Lower lobe of right lung (tissue), 2 donors: ENCODE measurements around the gene GRHL1. TPM values are rescaled to one million over a fixed set of nuclear protein-coding genes. Genes with fewer than 3 reads are reported as not detected.

Source experiments
- ATAC-seq, 2 donors: fragments of 200-7000 bp; cut with Tn5 transposase; one replicate each; pipeline ENCODE4 v1.9.1; 2020 to 2022; ENCODE audit warnings: mild to moderate bottlenecking in 2 of 2, moderate library complexity in 2 of 2
- DNase-seq: peaks from one replicate; pipeline ENCODE4 v3.0.0-alpha.2; 2020
- H3K27ac ChIP-seq: fragments of 200-600 bp; one replicate; pipeline ENCODE4 v1.8.0; 2022
- H3K27me3 ChIP-seq: fragments of 200-600 bp; one replicate; pipeline ENCODE4 v1.8.0; 2022; ENCODE audit warnings: low read depth
- H3K36me3 ChIP-seq: fragments of 200-600 bp; one replicate; pipeline ENCODE4 v1.8.0; 2022; ENCODE audit warnings: mild to moderate bottlenecking
- H3K4me1 ChIP-seq: fragments of 200-600 bp; one replicate; pipeline ENCODE4 v1.8.0; 2022
- H3K4me3 ChIP-seq: fragments of 200-600 bp; one replicate; pipeline ENCODE4 v1.8.0; 2022; ENCODE audit warnings: mild to moderate bottlenecking
- H3K9me3 ChIP-seq: fragments of 200-600 bp; one replicate; pipeline ENCODE4 v1.8.0; 2022
- intact Hi-C: fragments of 100-400 bp; cut with DNase I; formaldehyde crosslinking; loops from one replicate; pipeline ENCODE4 v1.11.0; 2022
- total RNA-seq: library from RNA; stranded (reverse); fragmentation: NEBNext Ultra II Directional; extraction: Animal tissue kit (Norgen Biotek cat#: 25700); gene quantifications from one replicate; pipeline ENCODE4 v1.2.1, GENCODE V29; 2021
- TF ChIP-seq, protein P1 (sequence below): fragments of 200-600 bp; IDR thresholded peaks from one replicate; pipeline ENCODE4 v1.8.0; 2022; ENCODE audit warnings: antibody characterized with exemption, mild to moderate bottlenecking
- donor health status: DM: no; HTN: yes; CAD: no; lungs with severe emphysema.

The GRHL1 gene
- total RNA-seq, 1 donor from 2014 or later: 6.5 TPM

DNA sequence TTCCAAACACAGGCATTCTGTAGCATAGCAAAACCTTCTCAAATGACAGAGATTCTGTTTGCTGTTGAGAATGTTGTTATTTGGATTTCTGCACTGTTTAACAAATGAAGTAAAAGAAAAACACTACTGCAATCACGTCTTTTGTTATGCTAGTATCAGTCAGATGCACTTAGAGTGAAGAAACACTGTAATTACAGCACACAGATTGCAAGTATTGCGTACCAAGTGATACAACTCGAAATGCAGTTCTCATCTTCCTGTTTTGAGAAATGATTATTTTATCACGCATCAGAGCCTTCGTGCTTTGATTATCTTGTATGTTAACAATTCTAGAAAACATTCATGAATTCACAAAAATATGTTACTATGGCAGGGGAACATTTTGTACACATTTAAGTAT is 50.1 kb downstream of the GRHL1 start:
- DNase-seq (no peak), ATAC-seq (no peak)
- intact Hi-C loops: no loop called here
- Histone ChIP-seq H3K4me3 (no peak overlapping the region), H3K27ac (no peak overlapping the region), H3K9me3 (no peaks in the 10 kb centered on the region), H3K4me1 (peaks cover 2% of the 10 kb centered on the region), H3K36me3 (no peaks in the 10 kb centered on the region), H3K27me3 (no peaks in the 10 kb centered on the region)
- TF ChIP-seq, protein P1, sequence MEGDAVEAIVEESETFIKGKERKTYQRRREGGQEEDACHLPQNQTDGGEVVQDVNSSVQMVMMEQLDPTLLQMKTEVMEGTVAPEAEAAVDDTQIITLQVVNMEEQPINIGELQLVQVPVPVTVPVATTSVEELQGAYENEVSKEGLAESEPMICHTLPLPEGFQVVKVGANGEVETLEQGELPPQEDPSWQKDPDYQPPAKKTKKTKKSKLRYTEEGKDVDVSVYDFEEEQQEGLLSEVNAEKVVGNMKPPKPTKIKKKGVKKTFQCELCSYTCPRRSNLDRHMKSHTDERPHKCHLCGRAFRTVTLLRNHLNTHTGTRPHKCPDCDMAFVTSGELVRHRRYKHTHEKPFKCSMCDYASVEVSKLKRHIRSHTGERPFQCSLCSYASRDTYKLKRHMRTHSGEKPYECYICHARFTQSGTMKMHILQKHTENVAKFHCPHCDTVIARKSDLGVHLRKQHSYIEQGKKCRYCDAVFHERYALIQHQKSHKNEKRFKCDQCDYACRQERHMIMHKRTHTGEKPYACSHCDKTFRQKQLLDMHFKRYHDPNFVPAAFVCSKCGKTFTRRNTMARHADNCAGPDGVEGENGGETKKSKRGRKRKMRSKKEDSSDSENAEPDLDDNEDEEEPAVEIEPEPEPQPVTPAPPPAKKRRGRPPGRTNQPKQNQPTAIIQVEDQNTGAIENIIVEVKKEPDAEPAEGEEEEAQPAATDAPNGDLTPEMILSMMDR: no peak

DNA sequence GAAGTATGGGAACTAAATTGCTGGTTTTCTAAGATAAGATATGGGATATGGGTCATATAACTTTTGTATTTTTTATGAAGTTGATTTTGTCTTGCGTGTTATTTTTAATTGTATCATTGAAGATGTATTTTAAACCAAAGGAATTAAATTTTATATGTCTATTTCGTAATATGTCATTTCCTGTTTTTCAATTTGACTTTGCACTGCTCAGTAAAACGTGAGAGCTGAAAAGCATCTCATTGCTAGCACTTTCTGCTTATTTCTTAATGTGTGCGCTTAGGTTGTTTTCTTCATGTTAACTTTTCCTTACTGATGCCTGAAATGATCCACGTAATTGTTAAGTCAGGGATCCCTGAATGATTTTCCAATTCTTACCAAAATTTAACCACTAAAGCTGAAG is 50.6 kb downstream of the GRHL1 start:
- Histone ChIP-seq H3K27ac (no peak overlapping the region), H3K36me3 (no peaks in the 10 kb centered on the region), H3K27me3 (no peaks in the 10 kb centered on the region), H3K4me1 (peaks cover 7% of the 10 kb centered on the region), H3K4me3 (no peak overlapping the region), H3K9me3 (no peaks in the 10 kb centered on the region)
- DNase-seq: no peak
- ATAC-seq: no peak
- intact Hi-C loops: no loop called here
- TF ChIP-seq, protein P1: no peak

DNA sequence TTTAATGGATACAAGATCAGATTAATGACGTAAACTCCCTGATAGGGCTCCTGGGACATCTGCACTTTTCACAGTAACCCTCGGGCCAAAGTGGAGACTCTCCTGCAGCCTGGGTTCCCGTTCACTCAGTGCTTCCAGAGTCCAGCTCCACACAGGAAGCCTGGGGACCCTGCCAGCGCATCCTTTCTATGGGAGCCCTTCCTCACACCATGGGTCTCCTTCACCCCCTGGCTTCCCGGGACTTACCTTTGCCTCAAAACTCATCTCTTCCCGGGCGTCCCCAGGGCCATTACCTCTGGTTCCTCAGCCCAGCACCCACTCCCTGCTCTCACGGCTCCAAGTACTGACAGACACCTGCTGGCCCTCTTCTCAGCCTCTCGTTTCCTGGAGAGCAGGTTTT is 51.2 kb downstream of the GRHL1 start:
- DNase-seq (no peak), ATAC-seq (no peak)
- Histone ChIP-seq H3K27ac (no peak overlapping the region), H3K4me1 (peaks cover 12% of the 10 kb centered on the region), H3K4me3 (no peak overlapping the region), H3K27me3 (no peaks in the 10 kb centered on the region), H3K9me3 (no peaks in the 10 kb centered on the region), H3K36me3 (no peaks in the 10 kb centered on the region)
- intact Hi-C loops: no loop called here
- TF ChIP-seq, protein P1: no peak

DNA sequence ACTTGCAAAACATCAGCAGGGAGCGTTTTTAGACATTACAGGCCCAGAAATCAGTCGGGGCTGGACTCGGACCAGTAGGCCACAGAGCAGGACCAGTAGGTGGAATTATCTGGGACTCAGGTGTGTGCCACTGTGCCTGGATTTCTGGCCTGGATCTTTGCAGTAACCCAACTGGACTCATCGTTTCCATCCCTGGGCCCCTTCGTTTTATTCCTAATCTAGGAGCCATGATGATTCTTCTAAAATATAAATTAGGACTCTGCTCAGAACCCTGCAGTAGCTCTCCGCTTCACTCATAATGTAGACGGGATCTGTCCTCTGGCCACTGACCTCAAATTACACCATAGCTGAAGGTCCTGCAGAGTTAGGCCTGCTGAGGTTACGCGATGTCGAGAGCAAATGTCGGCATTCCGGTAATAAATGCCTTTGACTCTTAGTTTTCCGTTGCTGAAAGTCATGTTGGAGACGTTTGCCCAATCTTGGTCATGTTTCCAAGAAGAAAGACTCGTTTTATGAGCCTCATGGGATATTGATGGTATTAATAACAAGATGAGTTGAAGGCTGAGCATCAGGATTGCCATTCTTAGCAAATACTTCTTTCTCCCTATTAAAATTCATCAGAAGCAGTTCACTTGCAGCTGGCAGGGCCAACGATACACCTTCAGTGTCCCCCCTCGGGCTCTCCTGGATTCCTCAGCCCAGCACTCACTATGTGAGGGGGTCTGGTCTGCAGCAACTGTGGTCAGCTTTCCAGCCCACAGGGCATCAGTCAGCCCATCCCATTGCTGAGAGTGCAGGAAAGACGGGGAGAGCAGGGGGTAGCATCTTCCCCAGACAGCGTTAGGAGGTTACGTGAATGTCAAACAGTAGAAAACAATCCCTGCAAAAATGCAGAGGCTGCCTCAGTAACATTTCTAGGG is 52.0 kb downstream of the GRHL1 start:
- peaks cover 13% of the 10 kb centered on the region for H3K4me1 ChIP-seq
- H3K4me3 ChIP-seq: no peak overlapping the region
- DNase-seq: no peak
- intact Hi-C loops: no loop called here
- no peak overlapping the region for H3K27ac ChIP-seq
- no peaks in the 10 kb centered on the region for H3K36me3 ChIP-seq
- no peaks in the 10 kb centered on the region for H3K9me3 ChIP-seq
- H3K27me3 ChIP-seq: no peaks in the 10 kb centered on the region
- ATAC-seq: no peak
- TF ChIP-seq, protein P1: no peak

DNA sequence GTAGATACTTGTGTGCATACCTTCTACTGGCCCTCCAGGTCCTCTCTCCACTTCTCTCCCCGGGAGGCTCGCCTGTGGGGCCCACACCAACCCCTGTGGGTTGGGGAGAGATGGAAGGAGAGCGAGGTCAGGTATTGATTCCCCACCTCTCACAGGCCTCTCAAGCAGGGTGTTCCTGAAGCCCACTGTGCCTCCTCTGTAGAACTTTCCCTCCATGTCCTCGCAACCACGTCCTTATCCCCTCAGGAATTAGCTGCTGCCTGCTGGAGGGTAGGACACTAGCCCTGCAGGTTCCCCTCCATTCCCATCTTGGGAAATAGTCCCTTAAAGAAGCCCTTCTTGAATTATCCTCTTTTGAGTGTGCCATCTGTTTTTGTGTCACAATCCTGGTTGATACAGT is 52.9 kb downstream of the GRHL1 start:
- intact Hi-C loops: no loop called here
- Histone ChIP-seq H3K36me3 (no peaks in the 10 kb centered on the region), H3K9me3 (no peaks in the 10 kb centered on the region), H3K4me3 (no peak overlapping the region), H3K4me1 (peaks cover 19% of the 10 kb centered on the region), H3K27ac (no peak overlapping the region), H3K27me3 (no peaks in the 10 kb centered on the region)
- DNase-seq (no peak), ATAC-seq (no peak)
- TF ChIP-seq, protein P1: no peak
